ENCODE measurements around the gene RNF224.

The RNF224 gene

DNA sequence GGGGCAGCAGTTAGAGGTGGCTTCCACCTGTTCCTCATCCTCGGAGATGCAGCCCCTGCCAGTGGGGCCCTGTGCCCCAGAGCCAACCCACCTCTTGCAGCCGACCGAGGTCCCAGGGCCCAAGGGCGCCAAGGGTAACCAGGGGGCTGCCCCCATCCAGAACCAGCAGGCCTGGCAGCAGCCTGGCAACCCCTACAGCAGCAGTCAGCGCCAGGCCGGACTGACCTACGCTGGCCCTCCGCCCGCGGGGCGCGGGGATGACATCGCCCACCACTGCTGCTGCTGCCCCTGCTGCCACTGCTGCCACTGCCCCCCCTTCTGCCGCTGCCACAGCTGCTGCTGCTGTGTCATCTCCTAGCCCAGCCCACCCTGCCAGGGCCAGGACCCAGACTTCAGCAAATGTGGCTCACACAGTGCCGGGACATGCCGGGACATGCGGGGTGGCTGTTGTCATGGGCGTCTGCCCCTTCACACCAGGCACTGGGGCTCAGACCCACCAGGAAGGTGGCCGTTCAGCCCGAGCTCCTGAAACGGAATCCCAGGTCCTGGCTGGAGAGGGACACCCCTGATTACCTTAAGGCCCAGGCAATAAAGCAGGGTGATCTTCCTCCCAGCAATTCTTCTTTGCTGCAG lies 1.5 kb upstream of the RNF224 start:
- H3K4me3 ChIP-seq (ENCODE audit: low read depth, low read length) = no peak overlapping the region

DNA sequence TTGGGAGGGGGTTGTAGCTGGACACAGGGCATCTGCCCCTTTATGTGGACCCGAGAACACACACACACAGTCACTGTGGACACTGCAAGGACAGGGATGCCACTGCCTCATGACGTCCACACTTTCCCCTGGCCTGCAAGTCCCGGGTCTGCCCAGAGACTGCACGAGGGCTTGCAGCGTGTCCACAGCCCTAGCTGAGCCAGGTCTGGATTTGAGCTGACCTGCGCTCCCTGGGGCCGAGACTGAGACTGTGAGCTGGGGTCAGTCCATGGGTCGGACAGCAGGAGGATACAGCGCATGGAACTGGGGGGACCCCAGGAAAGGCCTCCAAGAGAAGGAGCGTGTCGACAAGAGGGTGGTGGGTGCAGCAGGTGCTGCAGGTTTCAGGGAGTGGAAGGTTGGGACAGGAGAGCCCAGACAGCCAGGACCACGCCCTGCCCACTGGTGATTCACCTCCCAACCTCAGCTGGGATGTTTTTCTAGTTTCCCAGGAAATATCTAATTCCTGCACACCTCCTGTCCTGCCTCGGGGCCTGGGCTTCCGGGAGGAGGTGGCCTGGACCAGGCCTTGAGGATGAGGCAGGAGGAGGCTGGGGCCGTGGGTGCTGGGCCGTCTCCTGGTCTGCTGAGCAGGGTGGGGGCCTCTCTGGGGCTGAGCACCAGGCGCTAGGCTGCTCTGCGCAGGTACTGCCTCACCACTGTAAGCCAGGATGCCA lies 806 bp upstream of the RNF224 start:
- no peak overlapping the region for H3K4me3 ChIP-seq (ENCODE audit: low read depth, low read length)

DNA sequence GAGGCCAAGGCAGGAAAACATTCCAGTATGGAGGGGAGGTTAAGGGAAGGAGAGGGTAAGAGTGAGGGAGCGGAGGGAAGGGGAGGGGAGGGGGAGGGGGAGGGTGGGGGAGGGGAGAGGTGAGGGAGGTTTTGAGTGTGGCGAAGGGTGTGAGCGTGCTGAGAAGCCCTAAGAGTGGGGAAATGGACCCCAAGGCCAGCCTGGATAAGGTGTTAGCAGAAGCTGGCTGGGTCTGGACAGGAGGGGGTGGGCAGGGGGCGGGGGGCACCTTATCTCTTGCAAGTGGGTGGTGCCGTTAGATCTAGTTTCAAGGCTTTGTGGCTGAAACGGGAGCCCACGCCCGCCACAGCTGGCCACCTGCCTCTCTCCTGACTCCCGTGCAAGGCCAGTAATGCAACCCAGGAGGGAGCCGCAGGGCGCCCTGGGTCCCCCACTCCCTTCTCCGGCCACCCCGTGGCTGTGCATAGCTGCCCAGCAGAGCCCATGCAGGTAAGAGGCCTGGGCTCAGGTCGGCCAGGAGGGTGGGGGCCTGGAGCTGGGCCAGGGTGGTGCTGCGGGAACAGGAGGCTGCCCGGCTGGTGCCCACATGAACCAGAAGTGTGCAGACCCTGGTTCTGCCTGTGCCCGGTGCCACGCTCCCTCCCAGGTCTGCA lies 677 bp downstream of the RNF224 start:
- H3K4me3 ChIP-seq (ENCODE audit: low read depth, low read length) = no peak overlapping the region

GRCh38 chr9:137228506-137228967 lies 1.2 kb downstream of the RNF224 start:
- no peak overlapping the region for H3K4me3 ChIP-seq (ENCODE audit: low read depth, low read length)

- H3K4me3 ChIP-seq (ENCODE audit: low read depth, low read length) = no peak overlapping the region
These were observed 1.9 kb downstream of the RNF224 start for GRCh38 chr9:137228968-137229896.

GRCh38 chr9:137229903-137230704 lies 2.8 kb downstream of the RNF224 start:
- no peak overlapping the region for H3K4me3 ChIP-seq (ENCODE audit: low read depth, low read length)

- H3K4me3 ChIP-seq (ENCODE audit: low read depth, low read length) = no peak within 1 kb of the TSS
These were observed 3.5 kb downstream of the RNF224 start, which contains the start of gene SLC34A3 for GRCh38 chr9:137230705-137231371. Gene SLC34A3 (plus strand): TSS chr9:137230901. CDS start chr9:137231703, 802 bp downstream.

- no peak overlapping the region for H3K4me3 ChIP-seq (ENCODE audit: low read depth, low read length)
These were observed 4.2 kb downstream of the RNF224 start for GRCh38 chr9:137231372-137232039.

- H3K4me3 ChIP-seq (ENCODE audit: low read depth, low read length) = no peak overlapping the region
These were observed 4.8 kb downstream of the RNF224 start for GRCh38 chr9:137232101-137232500.

- H3K4me3 ChIP-seq (ENCODE audit: low read depth, low read length) = no peak overlapping the region
These were observed 5.2 kb downstream of the RNF224 start for GRCh38 chr9:137232510-137232909.

DNA sequence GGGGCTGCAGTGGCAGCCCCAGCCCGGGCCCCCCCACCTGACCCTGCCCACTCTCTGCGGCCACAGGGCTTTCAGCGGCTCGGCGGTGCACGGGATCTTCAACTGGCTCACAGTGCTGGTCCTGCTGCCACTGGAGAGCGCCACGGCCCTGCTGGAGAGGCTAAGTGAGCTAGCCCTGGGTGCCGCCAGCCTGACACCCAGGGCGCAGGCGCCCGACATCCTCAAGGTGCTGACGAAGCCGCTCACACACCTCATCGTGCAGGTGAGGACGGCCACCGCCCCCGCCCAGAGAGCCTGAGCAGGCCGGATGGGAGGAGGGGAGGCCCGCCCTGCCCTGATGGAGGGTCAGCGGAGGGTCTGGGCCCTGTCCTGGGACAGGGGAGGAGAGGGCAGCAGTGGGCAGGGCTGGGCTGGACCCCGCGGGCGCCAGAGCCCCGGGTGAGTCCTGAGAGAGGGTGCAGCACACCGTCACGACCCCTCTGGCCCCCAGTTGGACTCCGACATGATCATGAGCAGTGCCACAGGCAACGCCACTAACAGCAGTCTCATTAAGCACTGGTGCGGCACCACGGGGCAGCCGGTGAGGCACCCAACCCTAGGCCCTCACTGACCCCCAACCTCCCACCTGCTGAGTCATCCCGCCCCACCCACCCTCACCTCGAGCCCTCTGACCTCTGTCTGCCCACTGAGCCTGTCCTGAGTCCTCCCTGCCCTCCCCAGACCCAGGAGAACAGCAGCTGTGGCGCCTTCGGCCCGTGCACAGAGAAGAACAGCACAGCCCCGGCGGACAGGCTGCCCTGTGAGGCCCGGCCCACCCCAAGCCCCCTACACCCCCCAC lies 6.1 kb downstream of the RNF224 start:
- no peak overlapping the region for H3K4me3 ChIP-seq (ENCODE audit: low read depth, low read length)

DNA sequence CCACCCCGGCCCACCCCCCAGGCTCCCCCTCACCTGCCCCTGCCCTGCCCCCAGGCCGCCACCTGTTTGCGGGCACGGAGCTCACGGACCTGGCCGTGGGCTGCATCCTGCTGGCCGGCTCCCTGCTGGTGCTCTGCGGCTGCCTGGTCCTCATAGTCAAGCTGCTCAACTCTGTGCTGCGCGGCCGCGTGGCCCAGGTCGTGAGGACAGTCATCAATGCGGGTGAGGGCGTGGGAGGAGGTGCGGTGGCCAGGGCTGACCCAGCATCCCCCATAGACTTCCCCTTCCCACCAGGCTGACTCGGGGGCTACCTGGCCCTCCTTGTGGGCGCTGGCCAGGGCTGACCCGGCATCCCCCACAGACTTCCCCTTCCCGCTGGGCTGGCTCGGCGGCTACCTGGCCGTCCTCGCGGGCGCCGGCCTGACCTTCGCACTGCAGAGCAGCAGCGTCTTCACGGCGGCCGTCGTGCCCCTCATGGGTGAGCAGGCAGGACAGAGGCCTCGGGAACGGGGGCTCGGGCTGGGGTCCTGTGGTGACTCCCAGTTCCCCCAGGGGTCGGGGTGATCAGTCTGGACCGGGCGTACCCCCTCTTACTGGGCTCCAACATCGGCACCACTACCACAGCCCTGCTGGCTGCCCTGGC lies 6.9 kb downstream of the RNF224 start:
- H3K4me3 ChIP-seq (ENCODE audit: low read depth, low read length) = no peak overlapping the region

DNA sequence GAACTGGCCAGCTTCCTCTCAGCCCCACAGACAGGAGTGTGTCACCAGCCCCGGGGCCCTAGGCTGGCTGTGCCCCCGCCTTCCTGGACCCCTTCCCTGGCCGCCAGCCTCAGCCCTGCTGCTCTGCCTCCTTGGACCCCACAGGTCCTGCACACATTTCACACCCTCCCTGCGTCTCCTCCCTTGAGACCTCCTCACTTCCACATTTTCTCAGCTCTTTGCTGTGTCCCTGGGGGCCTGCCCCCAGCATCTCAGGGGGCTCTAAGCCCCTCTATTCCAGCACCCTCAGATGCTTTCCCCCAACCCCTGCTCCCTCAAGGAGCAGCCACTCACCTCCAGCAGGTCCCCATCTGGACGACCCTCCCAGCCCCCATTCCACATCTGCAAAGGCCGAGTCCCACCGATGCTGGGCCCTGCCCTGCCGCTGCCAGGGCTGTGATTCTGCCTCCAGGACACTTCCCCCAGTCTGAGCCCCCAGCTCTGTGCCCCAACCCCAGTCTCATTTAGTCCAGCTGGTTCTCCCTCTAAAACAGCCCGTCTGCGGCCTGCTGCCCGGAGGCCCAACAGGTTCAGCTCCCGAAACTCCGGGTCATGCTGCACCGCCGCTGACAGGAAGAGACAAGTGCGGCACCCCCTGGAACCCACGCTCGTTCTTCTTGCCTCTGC lies 7.6 kb downstream of the RNF224 start:
- H3K4me3 ChIP-seq (ENCODE audit: low read depth, low read length) = no peak overlapping the region

GRCh38 chr9:137235424-137236237 lies 8.3 kb downstream of the RNF224 start:
- no peak overlapping the region for H3K4me3 ChIP-seq (ENCODE audit: low read depth, low read length)

- H3K4me3 ChIP-seq (ENCODE audit: low read depth, low read length) = no peak overlapping the region
These were observed 9.1 kb downstream of the RNF224 start for GRCh38 chr9:137236238-137236935.

Measured in iPS-11a (cell line).